ENCODE measurements around the gene XDH.

DNA sequence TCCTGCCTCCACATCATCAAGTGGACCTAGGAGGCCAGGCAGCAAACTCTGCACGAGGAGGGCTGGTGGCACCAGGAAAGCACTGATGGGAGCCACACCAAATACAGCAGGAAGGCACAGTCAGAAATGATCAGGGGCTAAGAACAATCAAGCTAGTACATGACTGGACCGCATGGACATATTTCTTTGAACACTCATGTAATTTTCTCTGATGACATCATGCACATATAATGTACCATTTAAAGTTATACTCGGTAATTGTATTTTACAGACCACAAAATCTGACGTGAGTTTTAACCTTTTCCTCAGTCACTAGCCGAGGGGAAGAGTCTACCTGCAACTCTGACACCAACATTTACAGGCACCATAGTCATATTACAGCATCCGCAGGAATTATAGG is 76.7 kb downstream of the XDH start:
- TF ChIP-seq, protein P1, sequence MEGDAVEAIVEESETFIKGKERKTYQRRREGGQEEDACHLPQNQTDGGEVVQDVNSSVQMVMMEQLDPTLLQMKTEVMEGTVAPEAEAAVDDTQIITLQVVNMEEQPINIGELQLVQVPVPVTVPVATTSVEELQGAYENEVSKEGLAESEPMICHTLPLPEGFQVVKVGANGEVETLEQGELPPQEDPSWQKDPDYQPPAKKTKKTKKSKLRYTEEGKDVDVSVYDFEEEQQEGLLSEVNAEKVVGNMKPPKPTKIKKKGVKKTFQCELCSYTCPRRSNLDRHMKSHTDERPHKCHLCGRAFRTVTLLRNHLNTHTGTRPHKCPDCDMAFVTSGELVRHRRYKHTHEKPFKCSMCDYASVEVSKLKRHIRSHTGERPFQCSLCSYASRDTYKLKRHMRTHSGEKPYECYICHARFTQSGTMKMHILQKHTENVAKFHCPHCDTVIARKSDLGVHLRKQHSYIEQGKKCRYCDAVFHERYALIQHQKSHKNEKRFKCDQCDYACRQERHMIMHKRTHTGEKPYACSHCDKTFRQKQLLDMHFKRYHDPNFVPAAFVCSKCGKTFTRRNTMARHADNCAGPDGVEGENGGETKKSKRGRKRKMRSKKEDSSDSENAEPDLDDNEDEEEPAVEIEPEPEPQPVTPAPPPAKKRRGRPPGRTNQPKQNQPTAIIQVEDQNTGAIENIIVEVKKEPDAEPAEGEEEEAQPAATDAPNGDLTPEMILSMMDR (IDR thresholded peaks at IDR 0.05), result no peak
- TF ChIP-seq POLR2A (IDR thresholded peaks at IDR 0.05), result no peak
